NCI-H748 treated with DMSO at 0.1 percent for 48 hours (cell line): ENCODE measurements around the gene PLXDC2.
"Not testable (repeated sequence)": the region's sequence is repeated elsewhere in the genome, so short reads cannot be mapped to it uniquely, and the experiment has no call there.

Source experiments
- DNase-seq: peaks from one replicate; lab custom pipeline; 2025; lab: John Stamatoyannopoulos, UW

PLXDC2 gene

DNA sequence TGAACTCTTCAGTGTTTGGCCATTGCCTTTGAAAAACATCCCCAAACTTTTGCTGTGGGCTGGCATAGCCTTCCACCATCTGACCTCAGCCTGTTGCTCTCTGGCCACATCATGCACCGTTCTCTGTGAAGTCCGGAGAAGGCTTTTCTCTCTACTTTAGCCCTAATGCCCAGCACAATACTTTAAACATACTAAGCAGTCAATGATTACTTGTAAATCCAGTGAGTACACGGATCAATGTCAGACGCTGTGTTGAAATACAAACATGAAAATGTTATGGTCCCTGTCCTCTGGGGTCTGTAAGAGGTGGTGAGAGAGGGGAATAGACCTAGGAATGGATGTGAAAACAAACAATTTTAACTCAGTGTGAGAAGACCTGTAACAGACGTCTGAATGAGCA is 297.9 kb downstream of the PLXDC2 start:
- no peak for DNase-seq

DNA sequence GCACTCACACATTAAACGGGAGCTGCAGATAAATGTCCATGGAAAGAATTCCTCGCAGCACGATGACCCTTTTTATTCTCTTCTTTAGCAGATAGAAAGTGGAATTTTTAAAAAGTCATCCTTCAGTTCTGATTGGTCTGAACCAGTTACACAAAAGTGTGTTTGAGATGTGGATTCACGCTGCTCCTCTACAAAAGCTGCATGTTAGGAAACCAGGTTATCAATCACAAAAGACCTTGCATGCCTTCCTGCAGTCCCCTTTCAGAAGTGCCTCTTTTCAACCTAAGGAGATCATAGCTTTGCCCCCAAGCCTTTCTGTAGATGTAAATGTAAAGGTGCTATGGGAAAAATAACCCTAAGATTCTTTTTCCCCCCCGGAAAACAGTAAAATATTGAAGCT is 299.7 kb downstream of the PLXDC2 start:
- no peak for DNase-seq

DNA sequence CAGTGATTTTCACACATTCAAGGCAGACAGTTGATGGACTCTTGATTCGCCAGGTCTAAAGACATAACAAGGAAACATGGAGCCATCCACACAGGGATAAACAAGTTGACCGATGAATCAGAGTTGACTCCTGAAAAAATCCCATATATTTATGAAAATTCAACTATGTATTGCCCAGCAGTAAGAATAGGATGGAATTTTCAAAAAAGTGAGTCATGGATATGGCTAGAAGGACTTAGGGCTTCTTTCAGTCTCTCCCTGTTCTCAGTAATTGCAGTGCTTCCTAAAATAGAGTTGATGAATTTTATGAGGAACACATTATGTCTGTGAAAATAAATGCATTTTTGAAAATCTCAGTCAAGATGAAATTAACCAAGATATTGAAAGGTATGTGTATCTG is 301.2 kb downstream of the PLXDC2 start:
- DNase-seq, result no peak

DNA sequence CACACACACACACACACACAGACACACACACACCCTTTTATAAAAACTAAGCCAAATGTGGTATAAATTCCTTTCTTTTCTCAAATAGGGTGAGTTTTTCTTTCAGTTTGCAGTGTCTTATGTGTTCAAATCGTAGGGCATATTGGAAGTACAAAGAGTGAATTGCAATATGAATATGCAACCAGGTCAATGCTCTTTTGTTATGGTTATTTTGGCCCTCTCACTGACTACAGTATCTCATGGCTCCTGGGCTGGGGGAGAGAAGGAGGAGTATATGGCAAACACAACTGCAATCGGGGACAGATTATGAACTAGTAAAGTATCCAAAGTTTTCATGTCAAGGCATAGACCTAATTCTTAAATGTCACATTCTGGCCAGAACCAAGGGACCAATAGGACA is 301.9 kb downstream of the PLXDC2 start:
- no peak for DNase-seq

DNA sequence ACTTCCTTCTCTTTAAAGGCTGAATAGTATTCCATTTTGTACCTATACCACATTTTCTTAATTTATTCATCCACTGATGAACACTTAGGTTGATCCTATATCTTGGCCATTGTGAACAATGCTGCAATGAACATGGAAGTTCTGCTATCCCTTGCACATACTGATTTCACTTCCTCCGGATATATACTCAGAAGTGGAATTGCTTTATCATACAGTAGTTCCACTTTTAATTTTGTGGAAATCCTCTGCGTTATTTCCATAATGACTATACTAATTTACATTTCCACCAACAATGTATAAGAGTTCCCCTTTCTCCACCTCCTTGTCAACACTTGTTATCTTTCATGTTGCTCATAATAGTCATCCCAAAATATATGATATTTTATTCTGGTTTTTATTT is 312.6 kb downstream of the PLXDC2 start:
- DNase-seq, result no peak

DNA sequence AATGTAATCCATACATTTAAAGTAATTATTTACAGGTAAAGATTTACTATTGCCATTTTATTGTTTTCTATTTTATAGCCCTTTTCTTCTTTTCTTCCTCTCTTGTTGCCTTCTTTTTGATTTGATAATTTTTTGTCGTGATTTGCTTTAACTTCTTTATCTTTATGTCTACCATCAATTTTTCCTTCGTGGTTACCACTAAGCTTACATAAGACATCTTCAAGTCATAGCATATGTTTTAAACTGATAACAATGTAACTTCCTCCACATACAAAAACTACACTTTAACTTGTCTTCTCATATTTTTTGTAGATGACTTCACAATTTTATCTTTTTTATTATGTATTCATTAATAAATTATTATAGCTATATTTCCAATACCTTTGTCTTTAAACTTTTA is 316.6 kb downstream of the PLXDC2 start:
- no peak for DNase-seq

DNA sequence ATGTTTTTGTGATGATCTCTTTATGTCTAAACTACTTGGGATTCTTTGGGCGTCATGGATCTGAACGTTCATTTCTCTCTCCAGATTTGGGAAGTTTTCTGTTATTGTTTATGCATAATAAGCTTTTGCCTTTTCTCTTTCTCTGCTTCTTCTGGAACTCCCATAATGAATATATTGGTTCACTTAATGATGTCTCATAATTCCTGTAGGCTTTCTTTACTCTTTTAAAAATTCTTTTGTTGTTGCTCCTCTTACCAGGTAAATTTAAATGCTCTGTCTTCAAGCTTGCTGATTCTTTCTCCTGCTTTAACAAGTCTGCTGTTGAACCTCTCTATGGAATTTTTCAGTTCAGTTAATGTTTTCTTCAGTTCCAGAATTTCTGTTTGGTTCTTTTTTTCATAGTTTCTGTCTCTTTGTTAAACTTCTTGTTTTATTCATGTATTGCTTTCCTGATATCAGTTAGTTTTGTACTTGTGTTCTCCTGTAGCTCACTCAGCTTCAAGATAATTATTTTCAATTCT is 317.5 kb downstream of the PLXDC2 start:
- no peak for DNase-seq

DNA sequence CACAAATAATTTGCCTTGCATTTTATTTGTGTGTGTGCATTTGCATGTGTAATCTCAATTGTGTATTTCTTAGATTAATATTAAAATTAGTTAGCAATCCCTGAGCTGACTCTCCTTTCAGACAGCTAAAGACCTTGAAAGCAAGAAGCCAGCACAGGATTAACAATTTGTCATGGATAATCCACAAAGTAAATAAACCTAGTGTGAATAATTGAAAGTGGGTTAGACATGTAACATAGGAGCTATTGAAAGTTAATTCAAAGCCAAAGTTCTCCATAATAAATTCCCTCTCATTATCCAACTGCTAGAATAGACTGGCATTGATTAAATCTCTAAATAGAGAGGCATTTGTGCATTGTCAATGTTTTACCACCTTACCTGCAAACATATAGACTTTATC is 326.1 kb downstream of the PLXDC2 start:
- DNase-seq, result no peak

DNA sequence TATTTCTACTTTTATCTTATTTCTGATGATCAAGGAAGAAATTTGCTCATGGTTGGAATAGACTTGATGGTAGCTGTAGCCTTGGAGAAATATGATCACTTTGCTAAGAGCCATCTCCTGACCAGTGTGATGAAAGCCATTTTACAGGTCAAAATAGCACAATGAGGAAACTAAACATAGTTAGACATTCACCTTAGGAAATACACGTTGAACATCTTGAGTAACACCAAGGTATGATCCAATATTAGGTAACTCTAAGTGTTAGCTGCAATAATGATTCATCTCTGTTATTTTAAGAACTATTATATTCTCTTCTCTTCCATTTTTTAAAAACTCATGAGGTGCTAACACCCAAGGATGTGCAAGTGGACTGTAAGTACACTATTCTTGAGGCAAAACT is 328.0 kb downstream of the PLXDC2 start:
- no peak for DNase-seq

DNA sequence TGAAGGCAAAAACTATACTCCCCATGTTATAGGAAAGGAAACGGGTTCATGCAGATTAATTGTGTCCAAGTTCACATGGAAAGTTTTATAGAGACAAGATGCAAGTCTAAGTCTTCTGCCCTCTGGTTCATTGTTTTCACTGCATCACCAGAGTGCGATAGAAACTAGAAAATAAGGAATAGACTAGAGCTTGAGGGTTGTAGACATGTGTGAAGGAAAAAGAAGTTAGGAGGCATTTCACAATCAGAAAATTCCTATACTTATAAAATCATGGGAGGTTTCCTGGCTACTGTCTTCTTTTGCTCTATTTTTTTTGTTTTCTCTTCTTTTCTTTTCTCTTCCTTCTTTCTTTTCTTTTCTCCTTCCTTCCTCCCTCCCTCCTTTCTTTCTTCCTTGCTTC is 329.8 kb downstream of the PLXDC2 start:
- no peak for DNase-seq

DNA sequence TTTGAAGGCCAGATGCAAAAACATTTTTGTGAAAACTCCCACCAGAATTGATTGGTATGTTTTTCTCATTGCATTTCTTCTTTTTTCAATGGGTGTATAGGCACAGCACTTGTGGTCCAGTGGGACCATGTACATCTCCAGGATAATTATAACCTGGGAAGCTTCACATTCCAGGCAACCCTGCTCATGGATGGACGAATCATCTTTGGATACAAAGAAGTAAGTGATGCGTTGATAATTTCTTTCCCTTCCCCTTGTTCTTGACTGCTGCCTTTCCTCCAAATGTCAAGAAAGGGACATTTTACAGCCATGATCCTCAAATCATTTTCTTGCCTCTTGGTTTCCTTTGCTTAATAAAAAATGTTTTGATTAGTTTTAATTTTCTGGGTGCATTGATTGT is 331.5 kb downstream of the PLXDC2 start:
- no peak for DNase-seq

DNA sequence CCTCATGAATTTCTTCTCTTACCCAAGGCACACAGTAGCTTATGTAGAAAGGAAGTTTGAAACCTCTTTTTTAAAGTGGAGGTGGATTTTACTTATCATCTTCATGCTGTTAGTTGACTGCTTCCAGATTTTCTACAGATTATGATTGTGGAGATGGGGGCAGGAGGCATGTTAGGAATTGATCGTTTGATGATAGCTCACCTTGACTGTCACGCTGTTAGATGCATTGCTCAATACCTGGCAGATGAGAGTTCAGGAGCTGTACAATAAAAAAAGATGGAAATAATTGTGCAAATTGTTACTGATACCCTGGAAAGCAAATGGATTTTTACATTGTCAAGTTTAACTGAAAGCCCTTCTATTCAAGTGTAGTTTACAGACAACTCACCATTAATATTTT is 340.3 kb downstream of the PLXDC2 start:
- no peak for DNase-seq

DNA sequence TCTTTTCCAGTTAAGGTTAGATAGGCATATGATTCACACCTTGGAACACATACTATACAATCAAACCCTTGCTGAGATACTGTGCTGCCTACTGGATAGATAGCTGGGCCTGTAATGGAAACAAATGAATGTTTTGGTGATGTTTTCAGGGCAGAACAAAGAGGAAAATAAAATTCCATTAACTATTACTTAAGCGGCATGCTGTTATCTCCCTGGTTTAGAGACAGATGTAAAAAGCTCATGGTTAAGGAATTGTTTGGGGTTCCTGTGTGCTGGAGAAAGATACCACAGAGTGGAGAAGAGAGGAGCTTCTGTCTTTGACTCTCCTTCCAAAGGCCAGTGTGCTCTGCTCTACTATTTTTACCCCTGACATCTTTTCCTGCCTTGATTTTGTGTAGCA is 341.1 kb downstream of the PLXDC2 start:
- no peak for DNase-seq

DNA sequence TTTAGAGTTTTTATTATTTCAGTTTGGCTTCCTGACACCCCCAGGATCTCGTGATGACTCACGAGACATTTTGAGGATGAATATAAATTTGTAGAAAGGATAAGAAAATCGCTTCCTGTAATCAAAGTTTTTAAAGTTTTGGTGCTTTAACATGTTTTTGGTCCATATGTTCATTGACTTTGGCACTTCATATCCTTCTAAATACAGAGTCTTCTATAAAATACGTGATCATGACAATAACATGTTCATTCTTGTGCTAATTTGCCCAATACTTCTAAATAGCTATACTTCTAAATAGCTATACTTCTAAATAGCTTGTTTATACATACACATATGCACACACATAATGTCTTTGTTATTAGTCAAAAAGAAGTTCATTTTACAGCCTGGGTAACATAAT is 341.9 kb downstream of the PLXDC2 start:
- no peak for DNase-seq

DNA sequence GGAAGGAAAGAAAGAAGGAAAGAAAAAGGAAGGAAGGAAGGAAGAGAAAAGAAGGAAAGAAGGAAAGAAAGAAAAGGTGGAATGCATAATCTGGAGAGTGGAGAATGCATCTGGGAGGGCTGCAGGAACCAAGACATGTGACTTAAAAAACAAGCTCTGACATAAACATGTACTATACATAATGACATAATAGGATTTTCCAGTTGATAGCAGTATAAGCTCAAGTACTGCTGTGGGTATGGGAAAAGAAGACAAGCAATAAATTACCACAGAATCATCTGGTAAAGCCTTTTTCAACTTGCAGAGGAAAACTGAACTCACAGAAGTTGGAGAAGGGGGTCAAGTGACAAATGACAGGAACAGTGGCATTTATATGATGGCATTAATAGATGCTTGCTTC is 345.9 kb downstream of the PLXDC2 start:
- DNase-seq, result no peak

DNA sequence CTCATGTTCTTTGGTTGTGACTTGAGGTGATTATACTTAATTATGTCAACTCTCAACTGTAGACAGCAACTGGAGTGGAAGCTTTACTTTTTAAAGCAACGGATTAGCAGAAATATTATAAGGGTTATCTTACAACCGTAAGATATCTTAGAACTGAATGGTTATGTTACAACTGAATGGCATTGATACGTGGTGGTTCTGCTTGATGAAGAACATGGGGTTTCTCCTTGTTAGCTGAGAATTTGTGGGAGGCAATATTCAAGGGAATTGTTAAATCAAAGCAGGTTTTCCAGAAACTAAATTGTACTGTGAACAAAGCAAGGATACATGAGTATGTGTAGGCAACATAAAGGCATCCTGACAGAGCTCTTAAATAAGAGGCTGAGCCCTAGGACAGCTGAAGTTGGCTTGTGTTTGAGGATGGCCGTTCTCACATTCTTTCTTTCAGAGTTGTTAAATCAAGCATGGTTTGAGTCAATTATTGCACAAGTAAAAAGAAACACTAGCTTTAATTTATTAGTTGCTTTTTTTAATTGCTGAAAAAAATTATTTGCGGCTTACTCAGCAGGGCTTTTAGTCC is 350.0 kb downstream of the PLXDC2 start:
- DNase-seq, result no peak

DNA sequence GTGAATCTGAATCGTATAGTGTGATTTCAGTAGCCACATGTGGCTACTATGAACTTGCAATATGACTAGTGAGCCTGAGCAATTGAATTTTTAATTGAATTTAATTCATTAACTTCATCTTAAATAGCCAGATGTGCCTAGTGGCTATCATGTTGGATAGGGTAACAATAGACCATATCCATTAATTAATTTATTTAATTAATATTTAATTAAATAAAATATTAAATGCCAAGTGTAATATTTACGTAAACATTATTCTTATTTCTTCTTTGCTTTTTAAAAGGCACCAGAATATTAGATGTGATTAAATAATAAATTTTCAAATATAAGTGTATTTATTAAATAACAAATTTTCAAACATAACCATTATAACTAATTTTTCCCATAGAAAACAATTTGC is 354.4 kb downstream of the PLXDC2 start:
- DNase-seq, result no peak

DNA sequence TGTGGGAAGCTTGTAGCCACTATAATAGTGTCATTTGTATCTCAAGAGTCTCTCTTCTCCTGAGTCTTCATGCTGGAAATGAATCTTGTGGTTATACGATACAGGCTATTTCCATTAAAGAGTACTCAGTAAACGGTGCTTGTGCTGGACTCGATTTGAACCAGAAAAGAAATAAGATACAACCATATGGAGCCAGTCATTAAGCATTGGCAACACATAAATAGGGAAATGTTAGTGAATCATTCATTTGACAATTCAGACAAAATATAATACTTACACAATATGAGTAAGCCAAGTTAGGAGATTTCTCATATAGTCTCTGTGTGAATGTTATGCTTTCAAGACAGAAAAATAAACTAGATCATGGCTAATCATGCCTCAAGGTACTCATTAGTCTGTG is 356.8 kb downstream of the PLXDC2 start:
- DNase-seq, result no peak

DNA sequence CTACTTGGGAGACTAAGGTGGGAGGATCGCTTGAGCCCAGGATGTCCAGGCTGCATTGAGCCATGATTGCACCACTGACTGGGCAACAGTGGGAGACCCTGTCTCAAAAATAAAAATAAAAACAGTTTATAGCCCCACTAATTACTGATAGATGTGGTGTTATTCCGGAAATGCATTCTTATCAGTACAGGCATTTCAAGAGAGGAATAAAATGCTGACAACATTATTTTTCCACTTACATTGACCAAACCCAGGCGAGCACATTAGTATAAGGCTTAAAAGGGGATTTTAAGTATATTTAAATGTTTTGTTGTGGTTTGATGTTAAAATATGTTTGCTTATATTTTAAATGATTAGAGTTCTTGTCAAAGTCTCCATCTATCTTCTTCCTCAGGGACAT is 359.5 kb downstream of the PLXDC2 start:
- DNase-seq, result no peak

DNA sequence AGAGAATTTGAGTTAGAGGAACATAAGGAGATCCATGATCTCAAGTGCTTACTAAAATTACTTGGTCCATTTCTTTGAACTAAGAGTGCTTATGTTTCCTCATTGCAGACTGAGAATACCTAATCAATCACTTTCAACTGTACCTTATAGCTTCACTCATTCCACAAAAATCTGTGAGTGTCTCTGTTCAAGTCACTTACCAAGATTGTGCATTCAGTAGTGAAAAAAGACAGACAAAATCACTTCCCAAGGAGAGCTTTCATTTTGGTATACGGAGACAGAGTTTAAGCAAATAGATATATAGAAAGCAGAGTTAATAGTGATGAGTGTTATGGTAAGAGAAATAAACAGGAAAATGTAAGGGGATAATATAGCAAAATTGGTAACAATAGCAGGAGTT is 364.5 kb downstream of the PLXDC2 start:
- DNase-seq, result no peak

DNA sequence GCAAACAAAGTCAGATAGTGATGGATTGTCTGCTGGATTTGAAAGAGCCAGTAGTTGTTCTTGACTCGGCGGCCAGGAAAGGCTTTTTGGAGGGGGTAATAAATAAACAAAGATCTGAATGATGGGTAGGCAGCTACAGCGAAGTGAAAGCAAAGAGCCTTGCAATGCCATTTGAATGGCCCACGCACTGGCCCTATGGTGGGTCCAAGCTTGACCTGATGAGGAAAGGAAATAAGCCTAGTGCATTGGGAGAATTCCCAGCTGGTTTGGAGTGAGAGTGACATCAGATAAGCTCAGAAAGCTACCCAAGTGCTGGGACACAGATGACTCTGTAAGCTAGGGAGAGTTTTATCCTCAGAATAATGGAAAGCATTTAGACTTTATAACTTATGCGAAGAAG is 365.2 kb downstream of the PLXDC2 start:
- no peak for DNase-seq

DNA sequence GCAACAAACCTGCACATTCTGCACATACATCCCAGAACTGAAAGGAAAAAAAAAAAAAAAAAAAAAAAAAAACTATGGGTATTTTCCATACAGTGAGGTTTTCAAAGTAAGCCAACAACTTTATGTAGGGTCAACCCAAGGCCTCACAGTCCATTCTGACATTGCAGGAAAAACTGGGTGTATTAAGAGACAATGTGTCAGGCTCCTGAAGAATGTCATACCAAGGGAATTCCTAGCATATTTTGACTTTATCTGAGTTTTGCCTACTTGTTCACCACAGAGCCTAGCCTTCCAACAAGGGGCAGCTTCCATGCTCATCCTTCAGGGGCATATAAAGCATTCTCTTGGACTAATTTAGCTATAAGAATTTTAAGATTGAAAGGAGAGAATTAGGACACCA is 368.9 kb downstream of the PLXDC2 start:
- DNase-seq, result no peak

DNA sequence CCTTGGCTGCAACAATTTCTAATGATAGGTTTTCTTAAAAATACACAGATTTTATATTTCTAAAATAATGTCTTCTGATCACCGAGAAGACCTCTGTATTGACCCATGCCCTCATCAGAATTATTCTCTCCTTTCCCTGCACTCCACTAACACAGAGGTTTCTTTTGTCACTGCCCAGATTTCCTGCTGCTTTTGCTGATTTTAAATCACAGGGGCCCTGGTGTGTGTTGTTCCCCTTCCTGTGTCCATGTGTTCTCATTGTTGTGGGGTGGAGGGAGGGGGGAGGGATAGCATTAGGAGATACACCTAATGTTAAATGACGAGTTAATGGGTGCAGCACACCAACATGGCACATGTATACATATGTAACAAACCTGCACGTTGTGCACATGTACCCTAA is 375.2 kb downstream of the PLXDC2 start:
- not testable (repeated sequence) for DNase-seq

DNA sequence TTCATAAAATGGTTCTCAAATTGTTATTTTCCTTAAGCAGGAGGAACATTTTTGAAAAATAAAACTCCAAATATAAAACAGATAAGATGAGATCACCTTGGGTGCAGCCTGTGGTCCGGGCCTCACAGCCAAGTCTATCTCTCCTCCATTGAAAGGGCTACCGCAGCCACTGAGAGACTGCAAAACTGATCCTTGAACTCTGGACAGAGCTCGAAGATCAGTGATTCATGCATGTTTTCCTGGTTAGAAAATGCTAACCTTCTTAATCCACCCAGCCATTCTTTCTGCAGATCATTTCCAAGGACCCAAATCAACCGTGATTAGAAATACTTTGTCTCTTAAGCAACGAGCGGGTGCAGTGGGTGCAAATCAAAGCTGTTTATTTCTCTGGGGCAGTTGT is 378.8 kb downstream of the PLXDC2 start:
- no peak for DNase-seq

DNA sequence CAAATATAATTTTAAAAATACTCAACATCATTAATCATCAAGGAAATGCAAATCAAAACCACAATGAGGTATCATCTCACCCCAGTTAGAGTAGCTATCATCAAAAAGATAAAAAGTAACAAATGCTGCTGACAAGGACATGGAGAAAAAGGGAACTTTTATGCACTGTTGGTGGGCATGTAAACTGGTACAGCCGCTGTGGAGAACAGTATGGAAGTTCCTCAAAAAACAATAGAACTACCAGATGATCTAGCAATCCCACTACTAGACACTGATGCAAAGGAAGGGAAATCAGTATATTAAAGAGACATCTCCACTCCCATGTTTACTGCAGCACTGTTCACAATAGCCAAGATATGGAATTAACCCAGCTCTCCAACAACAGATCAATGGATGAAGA is 384.5 kb downstream of the PLXDC2 start:
- DNase-seq, result no peak
